T-helper 9 cell (primary cell): ENCODE data around the gene CDH13.

Experiments
- DNase-seq: peaks from one replicate; pipeline ENCODE4 v3.0.0-alpha.2; 2020

The CDH13 gene

DNA sequence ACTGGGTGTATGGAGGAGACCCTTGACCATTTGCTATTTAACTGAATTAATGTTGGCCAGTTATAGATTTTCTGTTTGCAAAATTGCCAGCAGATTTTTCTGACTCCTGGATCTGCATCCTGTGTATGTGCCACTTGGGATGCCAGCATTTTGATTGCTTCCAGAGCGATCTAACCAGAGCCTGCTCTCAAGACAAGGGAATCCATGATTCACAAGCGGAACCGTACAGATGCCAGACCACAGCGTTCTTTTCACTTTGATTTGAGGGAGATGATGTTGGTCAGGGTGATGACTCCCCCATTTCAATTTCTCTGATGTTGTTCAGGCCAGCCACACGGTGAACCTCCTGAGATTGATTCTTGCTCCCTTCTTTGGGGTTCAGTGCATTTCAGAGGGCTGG is 228.7 kb downstream of the CDH13 start:
- DNase-seq = no peak

DNA sequence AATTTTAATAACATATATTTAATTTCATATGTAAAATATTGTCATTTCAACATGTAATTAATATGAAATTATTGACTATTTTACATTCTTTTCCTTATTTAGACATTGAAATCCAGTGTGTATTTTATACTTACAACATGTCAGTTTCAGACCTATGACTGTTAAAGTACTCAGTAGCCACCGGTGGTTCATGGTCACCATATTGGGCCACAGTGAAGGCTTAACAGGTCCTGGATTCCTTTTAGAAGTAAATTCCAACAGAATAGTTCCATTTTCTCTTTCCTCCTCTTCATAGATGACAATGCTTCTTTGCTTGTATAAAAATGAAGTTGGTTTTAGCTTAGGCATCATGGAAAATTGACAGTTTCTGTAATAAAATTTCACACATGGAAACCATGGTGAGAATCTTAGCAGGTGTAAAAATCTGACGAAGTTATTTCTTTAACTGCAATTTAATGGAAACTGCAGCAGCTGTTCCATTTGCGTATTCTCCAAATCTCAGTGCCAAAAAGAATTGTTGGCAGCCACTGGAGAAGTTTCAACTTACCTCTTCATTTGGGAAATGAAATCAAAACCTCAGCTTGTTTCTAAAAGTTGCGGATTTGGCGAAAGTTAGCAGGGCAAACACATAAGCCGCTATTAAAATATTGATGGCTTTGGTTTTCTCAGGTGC is 231.1 kb downstream of the CDH13 start:
- DNase-seq = no peak

DNA sequence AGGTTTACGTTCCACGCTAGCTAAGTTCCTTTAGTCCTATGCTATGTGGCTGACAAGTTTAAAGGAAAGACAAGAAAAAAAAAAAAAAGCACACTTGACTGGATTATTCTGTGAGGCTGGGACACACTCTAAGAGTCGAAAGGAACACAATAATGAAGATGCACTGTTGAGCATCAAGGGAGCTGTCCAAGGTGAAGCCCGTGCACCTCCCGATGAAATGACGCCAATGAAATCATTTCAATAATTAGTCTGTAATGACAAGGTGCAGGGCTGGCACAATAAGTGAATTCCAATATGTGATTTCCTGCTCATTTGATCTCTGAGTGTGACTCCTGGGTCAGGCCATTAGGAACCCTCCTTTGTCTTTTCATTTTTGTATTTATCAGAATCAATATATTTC is 232.9 kb downstream of the CDH13 start:
- DNase-seq = no peak

DNA sequence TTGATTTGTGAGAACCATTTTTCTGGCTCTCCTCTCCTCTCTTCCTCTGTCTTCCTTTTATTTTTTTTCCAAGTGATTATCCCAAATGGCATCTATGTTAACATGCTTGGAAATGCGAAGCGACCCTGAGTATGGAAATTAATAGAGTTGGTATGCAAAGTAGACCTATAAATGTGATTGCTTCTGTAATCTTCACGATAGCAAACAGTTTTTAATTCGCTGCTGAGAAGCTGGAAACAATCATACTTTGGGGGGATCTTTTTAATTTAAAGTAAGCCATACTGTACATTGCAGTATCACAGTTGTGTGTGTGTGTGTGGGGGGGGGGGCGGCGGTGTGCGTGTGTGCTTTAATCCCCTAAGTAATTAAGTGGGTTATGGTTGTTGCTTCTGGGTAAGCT is 233.3 kb downstream of the CDH13 start:
- no peak for DNase-seq

DNA sequence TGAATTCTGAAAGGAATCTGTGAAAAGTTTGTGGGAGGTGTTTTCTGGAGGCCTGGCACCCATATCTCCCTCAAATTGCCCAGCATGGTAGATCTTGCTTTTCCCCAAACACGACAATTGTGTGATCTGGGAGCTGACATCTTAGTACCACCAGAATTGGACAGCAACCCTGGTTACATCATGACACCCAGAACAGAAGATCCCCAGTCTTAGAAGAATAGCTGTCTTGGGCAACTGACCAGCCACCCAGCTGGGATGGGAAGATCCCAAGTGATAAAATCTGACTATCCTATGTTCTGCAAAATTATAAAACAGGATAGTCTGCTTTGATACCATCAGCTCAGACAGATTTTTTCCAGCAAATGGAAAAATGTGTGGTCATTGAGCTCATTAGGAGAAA is 235.3 kb downstream of the CDH13 start:
- no peak for DNase-seq

DNA sequence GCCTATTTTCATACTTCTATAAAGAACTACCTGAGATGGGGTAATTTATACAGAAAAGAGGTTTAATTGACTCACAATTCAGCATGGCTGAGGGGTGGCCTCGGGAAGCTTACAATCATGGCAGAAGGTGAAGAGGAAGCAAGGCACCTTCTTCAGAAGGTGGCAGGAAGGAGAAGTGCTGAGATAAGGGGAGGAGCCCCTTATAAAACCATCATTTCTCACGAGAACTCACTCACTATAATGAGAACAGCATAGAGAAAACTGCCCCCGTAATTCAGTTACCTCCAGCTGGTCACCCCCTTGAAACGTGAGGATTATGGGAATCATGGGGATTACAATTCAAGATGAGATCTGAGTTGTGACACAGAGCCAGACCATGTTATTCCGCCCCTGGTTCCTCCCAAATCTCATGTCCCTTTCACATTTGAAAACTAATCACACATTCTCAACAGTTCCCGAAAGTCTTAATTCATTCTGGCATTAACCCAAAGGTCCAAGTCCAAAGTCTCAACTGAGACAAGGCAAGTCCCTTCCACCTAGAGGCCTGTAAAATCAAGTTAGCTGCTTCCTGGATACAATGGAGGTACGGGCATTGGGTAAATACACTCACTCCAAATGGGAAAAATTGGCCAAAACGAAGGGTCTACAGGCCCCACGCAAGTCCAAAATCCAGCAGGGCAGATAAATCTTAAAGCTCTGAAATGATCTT is 237.7 kb downstream of the CDH13 start:
- no peak for DNase-seq

DNA sequence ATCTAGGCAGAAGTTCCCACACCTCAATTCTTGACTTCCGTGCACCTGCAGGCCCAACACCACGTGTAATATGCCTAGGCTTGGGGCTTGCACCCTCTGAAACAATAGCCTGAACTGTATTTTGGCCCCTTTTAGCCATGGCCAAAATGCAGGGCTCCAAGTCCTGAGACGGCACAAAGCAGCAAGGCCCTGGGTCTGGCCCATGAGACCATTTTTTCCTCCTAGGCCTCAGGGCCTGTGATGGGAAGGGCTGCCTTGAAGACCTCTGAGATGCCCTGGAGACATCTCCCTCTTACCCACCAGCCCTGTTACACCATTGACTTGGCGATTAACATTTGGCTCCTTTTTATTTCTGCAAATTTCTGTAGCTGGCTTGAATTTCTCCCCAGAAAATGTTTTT is 238.6 kb downstream of the CDH13 start:
- DNase-seq = no peak

DNA sequence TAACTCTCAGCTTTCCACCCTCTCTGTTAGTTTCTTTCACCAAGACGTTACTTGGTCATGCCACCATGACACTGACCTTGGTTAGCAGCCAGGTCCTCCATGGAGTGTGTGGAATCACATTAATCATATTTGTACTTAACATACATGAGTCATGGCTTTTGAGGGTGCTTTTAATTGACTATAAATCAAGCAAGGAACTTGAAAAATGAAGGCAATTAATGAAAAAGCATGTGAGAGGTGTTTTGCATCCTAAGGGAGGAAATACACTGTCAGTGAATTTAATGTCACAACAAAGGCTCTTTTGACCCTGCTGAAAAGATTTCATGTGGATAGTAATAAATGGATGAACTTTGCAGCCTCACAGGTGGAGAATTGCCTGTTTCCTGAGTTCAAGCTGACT is 240.7 kb downstream of the CDH13 start:
- no peak for DNase-seq

DNA sequence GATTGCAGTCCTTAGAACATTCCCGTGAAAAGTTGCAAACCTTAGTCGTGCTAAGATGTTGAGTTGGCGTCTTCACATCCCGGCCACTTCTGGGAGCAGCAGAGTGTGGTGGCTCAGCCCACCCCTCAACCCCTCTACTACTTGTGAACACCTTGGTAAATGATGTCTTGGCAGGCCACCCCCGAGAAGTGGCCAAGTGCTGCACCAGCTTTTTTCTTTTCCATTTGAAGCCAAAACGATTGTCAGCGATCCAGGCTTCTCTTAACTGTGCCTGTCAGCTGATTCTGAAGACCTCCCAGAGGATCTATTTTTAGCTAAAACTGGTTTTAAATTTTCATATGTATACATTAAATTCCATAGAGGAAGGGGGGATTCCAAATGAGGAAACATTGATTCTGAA is 247.5 kb downstream of the CDH13 start:
- no peak for DNase-seq

DNA sequence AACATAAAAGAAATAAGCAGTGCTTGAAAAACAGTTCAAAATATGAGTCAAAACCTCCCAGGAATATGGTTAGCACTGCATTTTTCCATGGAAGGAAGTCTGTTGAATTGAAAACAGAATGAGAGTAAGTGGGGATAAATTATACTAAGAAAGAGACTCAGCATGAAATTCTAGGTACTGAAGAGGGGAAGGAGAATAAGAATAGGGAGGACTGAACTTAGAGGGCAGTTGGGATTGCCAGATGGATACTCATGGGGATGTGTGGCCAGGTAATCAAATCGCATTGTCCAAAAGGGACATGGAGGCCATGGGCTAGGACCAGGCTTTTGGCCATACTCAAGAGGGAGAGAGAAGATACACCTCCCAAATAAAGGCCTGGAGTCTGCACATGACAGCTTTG is 247.9 kb downstream of the CDH13 start:
- no peak for DNase-seq

DNA sequence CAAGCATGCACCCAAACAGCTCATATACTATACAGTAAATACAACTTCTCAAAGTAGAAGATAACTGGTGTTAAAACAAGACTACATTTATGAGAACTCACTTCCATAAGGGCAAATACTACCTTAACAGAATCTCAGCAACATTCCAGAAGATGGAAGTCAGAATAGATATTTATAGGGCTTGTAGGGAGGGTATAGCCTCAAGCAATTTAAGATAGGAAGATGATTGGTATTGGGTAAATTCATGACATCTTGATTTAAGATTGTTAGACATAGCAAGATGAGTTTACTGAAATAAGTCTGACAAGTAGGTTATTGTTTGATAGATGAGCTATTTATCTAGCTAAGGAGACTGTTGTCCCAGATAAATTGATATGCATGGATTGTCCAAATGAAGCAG is 250.2 kb downstream of the CDH13 start:
- DNase-seq = no peak

DNA sequence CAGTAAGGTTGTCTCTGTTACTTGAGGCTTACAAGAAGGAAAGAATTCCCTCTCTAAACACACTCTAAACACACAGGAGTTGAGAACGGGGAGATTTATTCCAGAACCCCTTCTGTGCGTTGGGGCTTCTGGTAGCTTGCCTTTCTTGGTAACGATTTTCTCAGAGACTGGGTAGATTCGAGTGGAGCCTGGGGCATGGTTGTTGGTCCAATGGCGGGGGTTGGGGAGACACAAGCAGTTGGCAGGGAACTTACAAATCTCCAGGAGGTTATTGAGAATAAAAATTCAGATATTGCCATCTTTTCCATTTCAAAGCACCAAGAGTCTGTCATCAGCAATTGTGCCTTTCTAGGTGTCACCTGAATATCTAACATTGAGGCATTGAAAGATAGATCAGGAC is 251.7 kb downstream of the CDH13 start:
- DNase-seq = no peak

DNA sequence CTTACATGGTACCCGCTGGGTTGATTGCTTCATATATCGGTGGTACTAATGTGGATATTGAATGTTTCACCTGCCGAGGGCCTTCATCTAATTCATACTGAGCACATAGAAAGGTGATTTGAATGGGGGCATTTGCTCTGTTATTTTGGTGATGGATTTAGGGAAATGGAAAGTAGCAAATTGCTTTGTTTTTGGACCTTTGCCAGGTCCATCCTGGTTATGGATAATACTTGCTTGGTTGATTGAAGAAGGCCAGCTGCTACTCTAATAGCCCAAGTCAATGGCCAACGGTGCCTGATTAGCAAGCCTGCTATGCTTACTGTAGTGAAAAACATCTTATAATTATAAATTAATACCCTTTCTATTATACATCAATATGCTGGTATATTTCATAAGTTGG is 253.6 kb downstream of the CDH13 start:
- DNase-seq = no peak

DNA sequence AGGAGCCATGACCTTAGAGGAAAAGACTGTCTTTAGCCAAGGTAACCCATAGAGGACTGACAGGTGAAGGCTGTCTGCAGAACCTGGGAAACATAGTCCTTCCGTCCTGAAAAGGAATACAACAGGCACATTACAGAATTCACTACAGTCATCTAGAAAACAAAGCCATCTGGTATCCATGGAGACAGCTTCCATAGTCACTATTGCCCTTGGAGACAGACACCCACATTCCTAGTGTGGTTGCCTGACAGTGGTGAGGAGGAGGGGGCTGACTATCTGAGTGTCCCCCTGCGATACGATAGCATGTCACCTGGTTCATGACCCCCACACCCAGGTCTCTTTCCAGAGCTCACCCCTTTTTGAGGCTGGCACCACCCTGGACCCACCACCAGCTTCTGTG is 254.7 kb downstream of the CDH13 start:
- no peak for DNase-seq

DNA sequence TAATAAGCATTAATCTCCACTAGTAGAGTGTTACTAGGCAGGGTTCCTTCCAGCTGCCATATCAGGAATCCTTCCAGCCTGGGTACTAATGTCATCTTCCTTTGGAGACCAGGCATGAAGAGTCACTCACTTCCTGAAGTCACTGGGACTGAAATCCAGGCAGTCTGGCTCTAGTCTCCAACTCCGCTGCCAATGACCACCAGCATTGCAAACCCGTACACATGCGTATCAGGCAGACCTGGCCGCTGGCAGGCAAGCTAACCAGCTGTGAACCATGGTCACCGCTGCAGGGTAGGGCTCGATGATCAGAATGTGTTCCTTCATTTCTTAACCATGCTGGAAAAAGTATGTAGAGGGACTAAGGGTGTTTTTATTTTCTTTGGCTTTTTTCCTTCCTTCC is 255.5 kb downstream of the CDH13 start:
- no peak for DNase-seq

DNA sequence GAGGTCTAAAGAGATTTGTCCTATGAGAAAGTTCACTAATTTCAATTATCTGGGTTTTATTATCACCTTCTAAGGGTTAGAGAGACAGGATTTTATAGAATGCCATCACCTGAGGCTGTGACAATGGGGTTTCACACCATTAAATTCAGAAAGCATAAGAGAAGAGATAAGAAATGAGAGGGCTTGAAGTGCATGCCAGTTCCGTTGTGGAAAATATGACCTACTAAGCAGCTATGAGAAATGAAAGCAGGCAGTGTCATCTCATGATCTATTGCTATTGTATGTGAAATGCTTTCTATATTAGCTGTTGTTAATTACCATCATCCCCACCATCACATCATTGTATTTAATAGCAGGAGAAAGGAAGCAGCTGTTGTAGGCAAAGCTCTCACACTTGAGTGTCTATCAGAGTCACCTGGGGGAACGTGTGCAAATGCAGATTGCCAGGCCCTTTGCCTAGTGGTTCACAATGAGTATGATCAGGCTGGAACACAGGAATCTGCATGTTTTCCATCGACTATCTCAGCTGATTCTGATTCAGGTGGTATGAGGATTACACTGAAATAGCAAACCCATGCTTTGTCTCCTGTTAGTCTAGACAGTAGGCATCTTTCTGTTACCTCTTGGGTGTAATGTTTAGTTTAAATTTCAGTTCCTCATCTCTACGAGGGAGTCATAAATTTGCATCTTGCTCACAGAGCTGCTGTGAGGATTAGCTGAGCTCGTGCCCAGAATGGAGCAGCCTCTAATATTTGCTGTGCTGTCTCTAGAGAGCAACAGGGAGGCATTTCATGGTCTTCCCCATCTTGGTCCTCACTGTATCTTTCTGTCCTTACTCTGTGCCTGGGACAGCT is 256.4 kb downstream of the CDH13 start:
- DNase-seq = no peak

DNA sequence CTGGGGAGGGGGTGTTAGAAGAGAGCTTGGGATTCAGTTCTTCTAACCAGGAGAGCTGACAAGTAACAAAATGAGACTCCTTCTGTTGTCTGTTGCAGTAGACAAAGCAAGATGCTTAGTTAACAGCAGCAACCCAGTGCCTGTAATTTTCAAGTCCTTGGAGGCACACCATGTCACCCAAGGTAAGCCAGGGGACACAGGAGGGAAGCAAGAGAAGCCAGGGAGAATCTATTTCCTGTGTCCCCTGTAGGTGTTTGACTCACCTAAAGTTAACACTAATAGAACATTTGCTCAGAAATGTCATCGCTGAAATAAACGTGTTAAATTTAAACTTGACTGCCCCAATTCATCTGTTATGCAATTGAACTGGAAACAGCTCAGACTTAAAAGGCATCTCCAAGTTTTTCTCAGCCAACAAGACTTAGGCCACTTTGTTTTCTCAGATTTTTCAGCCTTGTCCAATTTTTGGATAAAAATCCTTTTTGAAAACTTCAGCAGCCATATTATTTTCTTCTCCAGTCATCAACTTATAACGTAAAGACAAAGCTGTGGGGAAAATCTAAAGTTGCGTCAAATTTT is 257.6 kb downstream of the CDH13 start:
- no peak for DNase-seq

DNA sequence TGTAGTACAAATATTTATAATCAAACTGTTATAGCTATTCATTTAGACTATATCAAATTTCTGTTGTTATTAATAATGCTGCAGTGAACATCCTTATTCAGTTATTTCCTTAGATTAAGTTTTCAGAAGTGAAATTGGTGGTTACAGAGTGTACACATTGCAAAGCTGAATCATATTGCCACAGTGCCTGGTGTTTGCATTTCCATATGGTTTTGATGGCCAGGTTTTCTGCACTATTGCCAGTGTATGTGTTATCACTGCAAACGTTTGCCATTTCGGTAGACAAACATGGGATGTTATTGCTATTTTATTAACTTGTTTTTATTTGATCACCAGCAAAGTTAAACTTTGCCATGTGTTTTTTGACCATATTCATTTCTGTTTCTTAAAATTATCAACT is 259.4 kb downstream of the CDH13 start:
- no peak for DNase-seq

DNA sequence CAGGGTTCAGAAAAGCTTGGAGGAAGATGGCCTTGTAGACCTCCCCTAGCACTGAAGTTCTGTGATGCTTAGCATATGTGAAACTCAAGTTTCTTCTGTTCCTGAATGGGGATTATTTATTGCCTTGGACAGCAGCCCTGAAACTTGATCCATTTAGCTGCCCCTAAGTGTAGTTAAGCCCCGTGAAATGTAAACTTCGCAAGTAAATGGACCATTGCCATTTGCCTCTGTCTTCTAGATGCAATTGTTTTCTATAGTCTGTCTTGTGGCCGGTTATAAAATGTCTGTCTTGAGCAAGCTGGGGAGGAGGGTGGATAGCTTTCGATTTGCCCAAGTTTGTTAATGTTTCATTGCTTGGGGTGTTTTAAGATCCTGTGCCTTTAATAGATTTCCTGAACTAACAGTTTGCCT is 261.8 kb downstream of the CDH13 start:
- DNase-seq = no peak

DNA sequence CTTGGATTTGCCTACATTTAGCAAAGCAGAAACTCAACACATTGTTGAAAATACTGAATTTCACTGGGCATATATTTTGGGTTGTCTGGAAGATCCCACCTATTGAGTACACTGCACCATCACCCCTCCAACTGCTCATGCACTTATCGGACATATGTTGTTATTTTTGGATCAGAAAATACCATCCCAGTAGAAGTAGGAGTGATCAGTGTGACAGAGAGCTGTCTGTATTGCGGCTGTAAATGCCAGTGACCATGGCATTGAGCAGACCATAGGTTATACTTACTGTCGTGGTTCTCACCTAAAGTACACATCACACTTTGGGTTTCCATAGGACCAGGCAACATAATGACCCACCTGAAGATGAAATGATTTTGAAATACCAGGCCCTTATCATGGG is 264.7 kb downstream of the CDH13 start:
- DNase-seq = no peak

DNA sequence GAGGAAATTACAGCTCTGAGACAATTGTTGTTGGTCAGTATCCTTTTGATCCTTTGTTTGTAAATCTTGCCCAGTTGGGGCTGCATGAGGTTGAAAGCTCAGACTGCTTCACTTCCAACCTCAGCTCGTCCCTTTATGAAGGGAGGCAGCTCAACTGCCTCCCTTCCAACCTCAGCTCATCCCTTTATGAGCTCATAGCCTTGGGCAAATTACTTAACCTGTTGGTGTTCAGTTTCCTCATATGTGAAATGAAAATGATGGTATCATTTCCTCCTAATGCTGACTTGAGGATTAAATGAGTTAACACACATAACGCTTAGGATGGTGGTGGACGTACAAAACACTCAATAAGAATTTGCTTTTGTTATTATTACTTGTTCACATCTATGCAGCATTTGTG is 265.1 kb downstream of the CDH13 start:
- DNase-seq = no peak

DNA sequence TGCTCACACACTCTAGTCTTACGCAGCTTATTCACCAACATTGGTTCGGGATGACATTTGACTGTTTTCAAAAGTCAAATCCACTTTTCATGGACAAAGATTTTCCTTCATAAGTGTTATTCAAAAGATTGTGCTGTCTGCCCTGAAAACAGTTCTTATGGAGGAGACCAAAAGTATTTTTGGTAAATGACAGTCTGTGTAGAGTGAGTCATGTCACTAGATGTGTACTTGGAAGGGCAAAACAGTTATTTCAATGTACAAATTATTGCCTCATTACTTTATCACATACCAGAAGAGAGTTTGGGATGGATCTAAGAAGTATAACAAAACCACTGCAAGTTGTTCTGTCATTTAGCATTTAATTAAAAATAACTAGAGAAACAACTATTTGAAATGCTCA is 265.6 kb downstream of the CDH13 start:
- no peak for DNase-seq

DNA sequence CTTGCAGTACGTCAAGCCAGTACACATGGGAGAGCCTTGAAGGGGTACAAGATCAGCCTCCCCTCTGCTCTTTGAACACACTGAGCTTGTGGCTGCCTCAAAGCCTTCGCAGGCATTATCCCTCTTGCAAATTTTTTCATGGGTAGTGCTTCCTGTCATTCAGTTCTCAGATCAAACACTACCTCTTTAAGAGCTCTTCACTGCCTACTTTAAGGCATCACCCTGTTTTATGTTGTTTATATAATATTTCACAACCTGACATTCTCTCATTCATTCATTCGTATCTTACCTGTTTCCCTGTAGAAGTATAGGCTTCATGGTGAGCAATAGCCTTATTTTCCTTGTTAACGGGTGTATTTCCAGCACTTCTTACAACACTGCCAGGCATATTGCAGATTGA is 269.1 kb downstream of the CDH13 start:
- no peak for DNase-seq

DNA sequence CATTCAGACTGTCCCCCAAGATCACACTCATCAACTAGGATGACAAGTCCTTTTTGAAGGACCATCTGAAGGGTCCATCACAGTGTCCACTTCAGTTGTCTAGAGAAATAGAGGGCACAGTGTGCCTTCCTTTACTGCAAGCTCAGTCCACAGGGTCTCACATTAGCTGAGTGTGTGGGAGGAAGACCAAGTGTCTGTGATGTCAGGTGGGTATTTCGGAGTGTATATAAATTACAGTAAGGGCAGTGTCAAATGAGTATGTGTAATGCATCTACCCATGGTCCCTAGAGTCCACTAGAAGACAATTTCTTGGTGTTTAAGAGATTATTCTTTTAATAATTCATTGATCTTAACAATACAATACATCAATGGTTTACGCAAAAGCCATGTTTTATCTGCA is 272.2 kb downstream of the CDH13 start:
- DNase-seq = no peak
